ENCODE measurements around the gene C1orf105. TPM values are rescaled to one million over a fixed set of nuclear protein-coding genes. Genes with fewer than 3 reads are reported as not detected.

The C1orf105 gene
- polyA plus RNA-seq, 1 of the 3 experiments (the other 2 are of a cell fraction), result not detected

DNA sequence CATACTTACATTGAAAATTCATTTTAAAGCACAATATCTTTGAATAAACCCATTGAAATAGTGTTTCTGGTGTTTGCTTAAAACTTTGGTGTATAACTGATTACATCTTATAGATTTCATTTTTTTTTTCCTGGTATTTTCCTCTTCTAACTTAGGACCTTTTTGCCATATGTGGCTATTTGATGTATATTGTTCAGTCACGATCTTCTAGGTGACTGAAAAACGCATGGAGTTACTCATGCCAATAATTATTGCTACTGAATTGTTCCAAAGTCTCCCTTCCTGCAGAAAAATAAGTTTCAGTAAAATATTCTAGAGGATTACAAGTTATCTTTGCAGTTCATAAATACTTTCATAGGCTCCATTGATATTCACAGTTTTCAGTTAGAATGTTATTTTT, 22.9 kb upstream of the C1orf105 start (continued):
- TF ChIP-seq, protein P1, sequence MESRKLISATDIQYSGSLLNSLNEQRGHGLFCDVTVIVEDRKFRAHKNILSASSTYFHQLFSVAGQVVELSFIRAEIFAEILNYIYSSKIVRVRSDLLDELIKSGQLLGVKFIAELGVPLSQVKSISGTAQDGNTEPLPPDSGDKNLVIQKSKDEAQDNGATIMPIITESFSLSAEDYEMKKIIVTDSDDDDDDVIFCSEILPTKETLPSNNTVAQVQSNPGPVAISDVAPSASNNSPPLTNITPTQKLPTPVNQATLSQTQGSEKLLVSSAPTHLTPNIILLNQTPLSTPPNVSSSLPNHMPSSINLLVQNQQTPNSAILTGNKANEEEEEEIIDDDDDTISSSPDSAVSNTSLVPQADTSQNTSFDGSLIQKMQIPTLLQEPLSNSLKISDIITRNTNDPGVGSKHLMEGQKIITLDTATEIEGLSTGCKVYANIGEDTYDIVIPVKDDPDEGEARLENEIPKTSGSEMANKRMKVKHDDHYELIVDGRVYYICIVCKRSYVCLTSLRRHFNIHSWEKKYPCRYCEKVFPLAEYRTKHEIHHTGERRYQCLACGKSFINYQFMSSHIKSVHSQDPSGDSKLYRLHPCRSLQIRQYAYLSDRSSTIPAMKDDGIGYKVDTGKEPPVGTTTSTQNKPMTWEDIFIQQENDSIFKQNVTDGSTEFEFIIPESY (IDR thresholded peaks at IDR 0.05; ENCODE audit: borderline replicate concordance, low read depth), result no peak

DNA sequence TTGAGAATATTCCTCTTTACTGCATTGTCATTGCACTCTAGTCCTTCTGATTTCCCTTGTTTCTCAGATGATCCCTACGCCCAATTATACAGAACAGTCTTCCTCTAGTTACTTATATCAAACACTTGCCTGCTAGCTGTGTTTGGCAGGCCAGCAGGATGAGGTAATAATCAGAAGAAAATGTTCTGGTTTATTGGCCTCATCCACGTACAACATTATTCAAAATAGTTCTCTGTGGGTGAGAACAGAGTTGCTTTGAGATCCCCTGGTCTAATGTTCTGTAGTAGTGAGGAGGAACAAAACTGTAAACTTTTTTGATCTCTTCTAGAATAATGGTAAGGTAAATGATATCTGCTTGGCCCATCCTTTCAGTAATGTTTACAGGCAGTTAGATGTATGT, 22.3 kb upstream of the C1orf105 start:
- Histone ChIP-seq H3K79me2 (ENCODE audit: insufficient read depth) (no peaks in the 10 kb centered on the region; the same call in 1 of the 2 replicates), H3F3A (replicated peaks; ENCODE audit: insufficient read depth) (peaks cover 19% of the 10 kb centered on the region), H3K27me3 (ENCODE audit: insufficient read depth) (no peaks in the 10 kb centered on the region), H3K9me2 (no peaks in the 10 kb centered on the region), H3K36me3 (replicated peaks in 1 of 2; ENCODE audit: control insufficient read depth in 1 of 2, insufficient read depth in 2 of 2, low read length in 1 of 2) (peaks cover 0 to 5% of the 10 kb centered on the region in 2 experiments), H3K4me1 (ENCODE audit: control insufficient read depth in 1 of 2, insufficient read depth in 2 of 2, low read depth in 1 of 2, low read length in 1 of 2) (peaks cover 15 to 29% of the 10 kb centered on the region in 2 experiments), H4K20me1 (ENCODE audit: insufficient read depth) (no peaks in the 10 kb centered on the region), H3K4me2 (no peak overlapping the region), H3K4me3 (ENCODE audit: low read depth in 2 of 2, low read length in 1 of 2) (no peak overlapping the region), H2AFZ (ENCODE audit: low read depth) (no peak overlapping the region), H3K9me3 (no peaks in the 10 kb centered on the region), H3K9ac (no peak overlapping the region), H3K27ac (ENCODE audit: low read depth in 2 of 2, low read length in 1 of 2) (peak overlapping the region; percentile 85 to 88)
- WGBS (ENCODE audit: low lambda C conversion rate), result 88% methylated on average over 2 of the region's 2 CpGs
- TF ChIP-seq, protein P2, sequence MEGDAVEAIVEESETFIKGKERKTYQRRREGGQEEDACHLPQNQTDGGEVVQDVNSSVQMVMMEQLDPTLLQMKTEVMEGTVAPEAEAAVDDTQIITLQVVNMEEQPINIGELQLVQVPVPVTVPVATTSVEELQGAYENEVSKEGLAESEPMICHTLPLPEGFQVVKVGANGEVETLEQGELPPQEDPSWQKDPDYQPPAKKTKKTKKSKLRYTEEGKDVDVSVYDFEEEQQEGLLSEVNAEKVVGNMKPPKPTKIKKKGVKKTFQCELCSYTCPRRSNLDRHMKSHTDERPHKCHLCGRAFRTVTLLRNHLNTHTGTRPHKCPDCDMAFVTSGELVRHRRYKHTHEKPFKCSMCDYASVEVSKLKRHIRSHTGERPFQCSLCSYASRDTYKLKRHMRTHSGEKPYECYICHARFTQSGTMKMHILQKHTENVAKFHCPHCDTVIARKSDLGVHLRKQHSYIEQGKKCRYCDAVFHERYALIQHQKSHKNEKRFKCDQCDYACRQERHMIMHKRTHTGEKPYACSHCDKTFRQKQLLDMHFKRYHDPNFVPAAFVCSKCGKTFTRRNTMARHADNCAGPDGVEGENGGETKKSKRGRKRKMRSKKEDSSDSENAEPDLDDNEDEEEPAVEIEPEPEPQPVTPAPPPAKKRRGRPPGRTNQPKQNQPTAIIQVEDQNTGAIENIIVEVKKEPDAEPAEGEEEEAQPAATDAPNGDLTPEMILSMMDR (IDR thresholded peaks at IDR 0.05), result no peak
- TF ChIP-seq, protein P1 (IDR thresholded peaks at IDR 0.05; ENCODE audit: borderline replicate concordance, low read depth), result no peak
- no peak for TF ChIP-seq EZH2phosphoT487 (IDR thresholded peaks at IDR 0.05; ENCODE audit: borderline replicate concordance, low read depth)
- no peak for TF ChIP-seq FOXJ3 (CRISPR knock-in tag; IDR thresholded peaks at IDR 0.05)
- TF ChIP-seq, protein P3, sequence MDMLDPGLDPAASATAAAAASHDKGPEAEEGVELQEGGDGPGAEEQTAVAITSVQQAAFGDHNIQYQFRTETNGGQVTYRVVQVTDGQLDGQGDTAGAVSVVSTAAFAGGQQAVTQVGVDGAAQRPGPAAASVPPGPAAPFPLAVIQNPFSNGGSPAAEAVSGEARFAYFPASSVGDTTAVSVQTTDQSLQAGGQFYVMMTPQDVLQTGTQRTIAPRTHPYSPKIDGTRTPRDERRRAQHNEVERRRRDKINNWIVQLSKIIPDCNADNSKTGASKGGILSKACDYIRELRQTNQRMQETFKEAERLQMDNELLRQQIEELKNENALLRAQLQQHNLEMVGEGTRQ (IDR thresholded peaks at IDR 0.05; ENCODE audit: borderline replicate concordance, low read depth, low read length), result no peak
- TF ChIP-seq RAD21 (IDR thresholded peaks at IDR 0.05; ENCODE audit: low read length), result no peak
- no peak for TF ChIP-seq RCOR1 (IDR thresholded peaks at IDR 0.05; ENCODE audit: low read length)
- TF ChIP-seq GABPA (IDR thresholded peaks at IDR 0.05; ENCODE audit: low read depth), result no peak
- CTCF ChIA-PET, result interaction anchor here (1.1 to 3.8 kb wide), 14 partner anchors 9 to 430 kb away, joined by 3 to 42 read pairs (median 8); partner anchors contain the start of gene C1orf105
- POLR2A ChIA-PET, result no interaction called here
- DNase-seq, result no peak

Measured in SK-N-SH (cell line).